CD14-positive monocyte (primary cell): ENCODE results near the gene TMEM132D. TPM values are rescaled to one million over a fixed set of nuclear protein-coding genes. Genes with fewer than 3 reads are reported as not detected.

Experiments
- DNase-seq, 3 donors: peaks; one replicate each; pipeline ENCODE4 v3.0.0-alpha.2; 2011 to 2022
- H2AFZ ChIP-seq: 2 replicates; pipeline ENCODE4 v1.6.0; 2012; ENCODE audit warnings: mild to moderate bottlenecking, low read depth, low read length, inconsistent platforms; ENCODE audit not compliant: insufficient read depth, poor library complexity, severe bottlenecking
- H3K27ac ChIP-seq, 2 donors: 1 replicate in 1 of 2; 2 replicates in 1 of 2; pipeline ENCODE4 v1.5.1; 2012 to 2013; ENCODE audit warnings: low read length in 2 of 2, control low read depth in 1 of 2, inconsistent platforms in 1 of 2, low read depth in 1 of 2, mild to moderate bottlenecking in 1 of 2
- H3K27me3 ChIP-seq, 2 donors: one replicate each; pipeline versions ENCODE4 v1.6.0 to v1.6.1; 2011 to 2013; ENCODE audit warnings: low read length in 2 of 2; ENCODE audit not compliant: control insufficient read depth in 2 of 2, insufficient read depth in 2 of 2
- H3K36me3 ChIP-seq, 2 donors: replicated peaks in 1 of 2; 1 replicate in 1 of 2; 2 replicates in 1 of 2; pipeline versions ENCODE4 v1.5.1 to v1.6.1; 2012 to 2013; ENCODE audit warnings: low read length in 2 of 2, control low read depth in 1 of 2, inconsistent platforms in 1 of 2, mild to moderate bottlenecking in 1 of 2; ENCODE audit not compliant: insufficient read depth in 2 of 2, control insufficient read depth in 1 of 2
- H3K4me1 ChIP-seq, 2 donors: 1 replicate in 1 of 2; 2 replicates in 1 of 2; pipeline versions ENCODE4 v1.5.1 to v1.6.1; 2012 to 2013; ENCODE audit warnings: low read length in 2 of 2, control low read depth in 1 of 2, inconsistent platforms in 1 of 2, mild to moderate bottlenecking in 1 of 2, moderate library complexity in 1 of 2; ENCODE audit not compliant: insufficient read depth in 2 of 2, control insufficient read depth in 1 of 2
- H3K4me2 ChIP-seq: replicated peaks from 2 replicates; pipeline ENCODE3; 2012; ENCODE audit warnings: low read length, moderate library complexity, mild to moderate bottlenecking; ENCODE audit not compliant: poor library complexity, severe bottlenecking; ENCODE audit errors: extremely low read depth
- H3K4me3 ChIP-seq, 3 experiments: fragments of 200-600 bp in 1 of 3; sonication (generic) in 1 of 3; replicated peaks in 1 of 3; 1 replicate in 2 of 3; 2 replicates in 1 of 3; pipeline ENCODE4 v1.5.1; 2011 to 2013; ENCODE audit warnings: low read length in 3 of 3, mild to moderate bottlenecking in 3 of 3, control low read depth in 2 of 3, low read depth in 2 of 3, inconsistent platforms in 1 of 3, moderate library complexity in 1 of 3
- H3K79me2 ChIP-seq: 2 replicates; pipeline ENCODE4 v1.6.0; 2012; ENCODE audit warnings: mild to moderate bottlenecking, control low read depth, inconsistent platforms, low read length, moderate library complexity; ENCODE audit not compliant: insufficient read depth
- H3K9ac ChIP-seq: 2 replicates; pipeline ENCODE4 v1.6.0; 2017; ENCODE audit warnings: low read length, mild to moderate bottlenecking; ENCODE audit not compliant: insufficient read depth, poor library complexity, severe bottlenecking
- H3K9me3 ChIP-seq, 2 donors: replicated peaks in 1 of 2; 1 replicate in 1 of 2; 2 replicates in 1 of 2; pipeline versions ENCODE4 v1.5.1 to v1.6.1; 2012 to 2013; ENCODE audit warnings: low read length in 2 of 2, control low read depth in 1 of 2; ENCODE audit not compliant: control insufficient read depth in 1 of 2, insufficient read depth in 1 of 2
- H4K20me1 ChIP-seq: 2 replicates; pipeline ENCODE4 v1.6.0; 2012; ENCODE audit warnings: mild to moderate bottlenecking, low read length, control low read depth, moderate library complexity; ENCODE audit not compliant: insufficient read depth
- H3K27ac Mint-ChIP-seq, 7 donors: one replicate each; pipeline ENCODE4 v1.8.0; 2020; ENCODE audit warnings: mild to moderate bottlenecking in 7 of 7, mixed read lengths in 7 of 7, moderate library complexity in 6 of 7, inconsistent platforms in 2 of 7
- H3K27me3 Mint-ChIP-seq, 3 donors: one replicate each; pipeline ENCODE4 v1.8.0; 2021 to 2022; ENCODE audit warnings: low read depth in 3 of 3, mild to moderate bottlenecking in 3 of 3, mixed read lengths in 3 of 3, moderate library complexity in 3 of 3, inconsistent platforms in 1 of 3
- H3K36me3 Mint-ChIP-seq, 2 donors: one replicate each; pipeline ENCODE4 v1.8.0; 2020; ENCODE audit warnings: mixed read lengths in 2 of 2, inconsistent platforms in 1 of 2, mild to moderate bottlenecking in 1 of 2
- H3K4me1 Mint-ChIP-seq: one replicate; pipeline ENCODE4 v1.8.0; 2020; ENCODE audit warnings: mild to moderate bottlenecking, mixed read lengths
- H3K4me3 Mint-ChIP-seq, 2 donors: one replicate each; pipeline ENCODE4 v1.8.0; 2020; ENCODE audit warnings: mild to moderate bottlenecking in 2 of 2, mixed read lengths in 2 of 2, moderate library complexity in 1 of 2
- H3K9me3 Mint-ChIP-seq, 7 donors: one replicate each; pipeline ENCODE4 v1.8.0; 2020 to 2022; ENCODE audit warnings: mixed read lengths in 7 of 7, mild to moderate bottlenecking in 6 of 7, moderate library complexity in 6 of 7, inconsistent platforms in 2 of 7
- WGBS: methylation state at CpG from one replicate; pipeline ENCODE4 v1.1.5; 2013; ENCODE audit warnings: missing lambda C conversion rate; ENCODE audit not compliant: insufficient coverage; 5-methylcytosine and 5-hydroxymethylcytosine counted together
- intact Hi-C, 2 donors: fragments of 100-400 bp; cut with micrococcal nuclease; formaldehyde crosslinking; loops; one replicate each; pipeline versions ENCODE4 v1.15.0 to v1.15.1; 2023
- polyA plus RNA-seq, 3 donors: library from polyadenylated mRNA; depleted of rRNA in 1 of 3; unstranded in 2 of 3; stranded (reverse) in 1 of 3; fragments of 300-500 nt in 2 of 3; fragments of >200 nt in 1 of 3; fragmentation: Illumina TruSeq in 2 of 3; gene quantifications; 1 replicate in 2 of 3; 2 replicates in 1 of 3; pipeline ENCODE4 v1.2.3, GENCODE V29; 2012 to 2021
- TF ChIP-seq, protein P1 (sequence below): fragments of 200-600 bp; IDR thresholded peaks from one replicate; pipeline ENCODE4 v1.8.0; 2022; ENCODE audit warnings: antibody characterized with exemption, mild to moderate bottlenecking

TMEM132D gene
- polyA plus RNA-seq, 3 donors = 0.04 TPM; not detected in 2

DNA sequence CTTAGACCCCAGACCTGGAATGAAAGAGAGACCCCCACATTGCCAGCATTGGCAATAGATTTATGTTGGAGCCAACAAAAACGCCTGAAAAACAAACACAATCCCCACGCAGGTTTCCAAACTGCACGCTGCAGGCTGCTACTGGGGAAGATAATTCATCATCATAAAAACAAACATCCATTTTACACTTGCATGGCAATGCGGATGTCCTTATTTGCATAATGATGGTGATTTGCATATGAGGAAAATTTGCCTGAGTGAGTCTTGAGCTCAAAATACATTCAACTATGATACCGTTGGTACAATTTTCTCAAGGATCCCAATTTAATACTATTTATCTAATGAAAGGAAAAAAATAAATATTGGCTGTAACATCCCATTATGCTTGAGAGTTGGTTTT, 33.6 kb upstream of the TMEM132D start:
- Histone ChIP-seq H3K36me3 (no peaks in the 10 kb centered on the region), H3K9me3 (peaks cover 4 to 14% of the 10 kb centered on the region in 2 donors), H3K4me2 (no peak overlapping the region), H3K79me2 (no peaks in the 10 kb centered on the region), H3K27ac (no peak overlapping the region), H3K4me3 (no peak overlapping the region), H4K20me1 (no peaks in the 10 kb centered on the region), H3K9ac (no peak overlapping the region), H3K27me3 (no peaks in the 10 kb centered on the region), H3K4me1 (no peaks in the 10 kb centered on the region), H2AFZ (no peak overlapping the region)
- Mint-ChIP-seq H3K4me3 (no peak overlapping the region), H3K9me3 (peaks cover 2 to 13% (median 4%) of the 10 kb centered on the region in 7 donors), H3K27ac (no peak overlapping the region), H3K4me1 (no peaks in the 10 kb centered on the region), H3K27me3 (peaks cover 0 to 2% (median 0%) of the 10 kb centered on the region in 3 donors), H3K36me3 (no peaks in the 10 kb centered on the region)
- no peak for DNase-seq
- TF ChIP-seq, protein P1, sequence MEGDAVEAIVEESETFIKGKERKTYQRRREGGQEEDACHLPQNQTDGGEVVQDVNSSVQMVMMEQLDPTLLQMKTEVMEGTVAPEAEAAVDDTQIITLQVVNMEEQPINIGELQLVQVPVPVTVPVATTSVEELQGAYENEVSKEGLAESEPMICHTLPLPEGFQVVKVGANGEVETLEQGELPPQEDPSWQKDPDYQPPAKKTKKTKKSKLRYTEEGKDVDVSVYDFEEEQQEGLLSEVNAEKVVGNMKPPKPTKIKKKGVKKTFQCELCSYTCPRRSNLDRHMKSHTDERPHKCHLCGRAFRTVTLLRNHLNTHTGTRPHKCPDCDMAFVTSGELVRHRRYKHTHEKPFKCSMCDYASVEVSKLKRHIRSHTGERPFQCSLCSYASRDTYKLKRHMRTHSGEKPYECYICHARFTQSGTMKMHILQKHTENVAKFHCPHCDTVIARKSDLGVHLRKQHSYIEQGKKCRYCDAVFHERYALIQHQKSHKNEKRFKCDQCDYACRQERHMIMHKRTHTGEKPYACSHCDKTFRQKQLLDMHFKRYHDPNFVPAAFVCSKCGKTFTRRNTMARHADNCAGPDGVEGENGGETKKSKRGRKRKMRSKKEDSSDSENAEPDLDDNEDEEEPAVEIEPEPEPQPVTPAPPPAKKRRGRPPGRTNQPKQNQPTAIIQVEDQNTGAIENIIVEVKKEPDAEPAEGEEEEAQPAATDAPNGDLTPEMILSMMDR = no peak
- intact Hi-C loops = no loop called here
- WGBS = 20% methylated on average over 1 of the region's 5 CpGs

DNA sequence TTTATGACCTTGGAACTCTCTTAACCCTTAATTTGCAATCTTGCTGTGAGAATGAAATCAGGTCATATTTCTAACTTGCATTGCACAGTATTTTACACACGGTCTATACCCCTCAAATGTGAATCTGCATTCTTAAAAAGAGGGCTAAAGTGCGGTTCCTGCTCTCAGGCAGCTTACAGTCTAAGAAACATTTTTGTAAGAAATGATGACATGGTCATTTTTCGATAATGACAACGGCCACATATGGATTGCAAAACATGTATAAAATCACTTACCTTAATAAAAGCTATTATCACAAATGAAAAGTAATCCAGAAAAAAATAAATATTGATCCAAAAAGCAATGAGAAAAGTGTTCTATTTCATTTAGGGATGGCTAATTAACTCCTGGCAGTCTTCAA, 24.8 kb upstream of the TMEM132D start:
- Histone ChIP-seq H3K4me3 (no peak overlapping the region), H3K79me2 (no peaks in the 10 kb centered on the region), H3K27me3 (no peaks in the 10 kb centered on the region), H3K9me3 (peaks cover 0 to 4% of the 10 kb centered on the region in 2 donors), H4K20me1 (no peaks in the 10 kb centered on the region), H3K27ac (no peak overlapping the region), H3K4me2 (no peak overlapping the region), H2AFZ (no peak overlapping the region), H3K4me1 (no peaks in the 10 kb centered on the region), H3K9ac (no peak overlapping the region), H3K36me3 (no peaks in the 10 kb centered on the region)
- TF ChIP-seq, protein P1 = no peak
- no CpG with 5 or more reads among the region's 4 CpGs for WGBS
- Mint-ChIP-seq H3K36me3 (no peaks in the 10 kb centered on the region), H3K9me3 (peaks cover under 1 to 15% (median 6%) of the 10 kb centered on the region in 7 donors), H3K4me3 (no peak overlapping the region), H3K4me1 (no peaks in the 10 kb centered on the region), H3K27ac (no peak overlapping the region), H3K27me3 (peaks cover 0 to 6% (median 0%) of the 10 kb centered on the region in 3 donors)
- intact Hi-C loops = no loop called here
- no peak for DNase-seq
